HCT116 (cell line): Measurements from ENCODE around the gene GPT2. TPM values are rescaled to one million over a fixed set of nuclear protein-coding genes. Genes with fewer than 3 reads are reported as not detected.

Experiments
- ATAC-seq: fragments of 200-7000 bp; cut with Tn5 transposase; 2 replicates; pipeline ENCODE4 v1.9.1; 2020; ENCODE audit warnings: mild to moderate bottlenecking, moderate library complexity
- BruUV-seq: library from RNA; stranded (reverse); fragments of 400-500 nt; replicated peaks from 2 replicates; lab custom pipeline; 2021; lab: Mats Ljungman, UMichigan
- CTCF ChIA-PET: fragments of 300-600 bp; sonication (Branson Sonifier 250); formaldehyde crosslinking; loops from one replicate; lab custom pipeline; 2021; ENCODE audit warnings: antibody characterized with exemption; lab: Charles Lee
- POLR2A ChIA-PET: fragments of 300-600, 350-600 bp; sonication (Branson Sonifier 250); formaldehyde crosslinking; loops from one replicate; lab custom pipeline; 2021; ENCODE audit warnings: antibody characterized with exemption; lab: Charles Lee
- RAD21 ChIA-PET, 2 experiments: fragments of 300-600 bp; sonication (Branson Sonifier 250); formaldehyde crosslinking; loops; one replicate each; lab custom pipeline; 2023; ENCODE audit warnings: low total read pairs in 2 of 2; ENCODE audit not compliant: uncharacterized antibody in 2 of 2, unreplicated experiment in 2 of 2, low non-redundant PET in 1 of 2; lab: Charles Lee
- DNase-seq: peaks from one replicate; pipeline ENCODE4 v3.0.0-alpha.2; 2010; ENCODE audit warnings: low read depth, low spot score
- H2AFZ ChIP-seq: fragments of 200-600 bp; shearing (Covaris generic), sonication (generic); 2 replicates; pipeline ENCODE4 v1.6.1; 2017; ENCODE audit warnings: low read depth, mixed run types, mixed read lengths, antibody characterized with exemption, low read length; ENCODE audit not compliant: poor library complexity, severe bottlenecking
- H3K27ac ChIP-seq: 2 replicates; pipeline ENCODE4 v1.5.1; 2012; ENCODE audit warnings: low read depth, low read length
- H3K27me3 ChIP-seq: fragments of 200-600 bp; sonication (generic); 2 replicates; pipeline ENCODE4 v1.6.1; 2016; ENCODE audit warnings: mixed run types, low read length, mixed read lengths; ENCODE audit not compliant: insufficient read depth
- H3K36me3 ChIP-seq, 2 experiments: fragments of 200-500 bp in 1 of 2; fragments of 200-600 bp in 1 of 2; sonication (Bioruptor generic) in 1 of 2; sonication (generic) in 1 of 2; 2 replicates each; pipeline versions ENCODE4 v1.5.1 to v1.6.1; 2014 to 2016; ENCODE audit warnings: low read length in 2 of 2, inconsistent platforms in 1 of 2, mixed read lengths in 1 of 2, mixed run types in 1 of 2; ENCODE audit not compliant: insufficient read depth in 2 of 2, control insufficient read depth in 1 of 2
- H3K4me1 ChIP-seq, 2 experiments: fragments of 200-600 bp in 1 of 2; sonication (generic) in 1 of 2; 2 replicates each; pipeline versions ENCODE4 v1.5.1 to v1.6.1; 2012 to 2017; ENCODE audit warnings: low read length in 2 of 2, inconsistent platforms in 1 of 2, mild to moderate bottlenecking in 1 of 2, mixed read lengths in 1 of 2, mixed run types in 1 of 2, moderate library complexity in 1 of 2; ENCODE audit not compliant: insufficient read depth in 2 of 2, control insufficient read depth in 1 of 2
- H3K4me2 ChIP-seq: fragments of 200-600 bp; sonication (generic); 2 replicates; pipeline ENCODE4 v1.6.1; 2017; ENCODE audit warnings: mixed run types, low read length, mixed read lengths
- H3K4me3 ChIP-seq, 2 experiments: fragments of 200-600 bp in 1 of 2; sonication (generic) in 1 of 2; replicated peaks in 1 of 2; 2 replicates each; pipeline ENCODE4 v1.5.1; 2011 to 2016; ENCODE audit warnings: low read length in 2 of 2, control low read depth in 1 of 2, low read depth in 1 of 2, mild to moderate bottlenecking in 1 of 2, mixed read lengths in 1 of 2, mixed run types in 1 of 2
- H3K79me2 ChIP-seq: fragments of 200-600 bp; sonication (generic); 2 replicates; pipeline ENCODE4 v1.6.1; 2017; ENCODE audit warnings: mild to moderate bottlenecking, mixed run types, low read length, moderate library complexity, mixed read lengths; ENCODE audit not compliant: insufficient read depth
- H3K9ac ChIP-seq: fragments of 200-600 bp; sonication (generic); 2 replicates; pipeline ENCODE4 v1.6.1; 2016; ENCODE audit warnings: low read length, mixed read lengths
- H3K9me2 ChIP-seq: fragments of 200-600 bp; sonication (generic), shearing (Covaris generic); 2 replicates; pipeline ENCODE4 v1.6.1; 2017; ENCODE audit warnings: mixed run types, mild to moderate bottlenecking, moderate library complexity; ENCODE audit not compliant: insufficient read depth
- H3K9me3 ChIP-seq, 2 experiments: fragments of 200-500 bp in 1 of 2; fragments of 200-600 bp in 1 of 2; sonication (Bioruptor generic) in 1 of 2; sonication (generic) in 1 of 2; 2 replicates each; pipeline ENCODE4 v1.6.1; 2014 to 2017; ENCODE audit warnings: low read length in 2 of 2, mixed read lengths in 2 of 2, inconsistent platforms in 1 of 2, low read depth in 1 of 2, mild to moderate bottlenecking in 1 of 2, mixed run types in 1 of 2, moderate library complexity in 1 of 2; ENCODE audit not compliant: control insufficient read depth in 1 of 2, insufficient read depth in 1 of 2
- H4K20me1 ChIP-seq: fragments of 200-600 bp; sonication (generic), shearing (Covaris generic); 2 replicates; pipeline ENCODE4 v1.6.1; 2017; ENCODE audit warnings: mixed run types, mild to moderate bottlenecking, moderate library complexity; ENCODE audit not compliant: insufficient read depth
- CEBPB ChIP-seq: IDR thresholded peaks from 2 replicates; pipeline ENCODE4 v1.6.1; 2012; ENCODE audit warnings: low read depth
- CTCF ChIP-seq, 3 experiments: fragments of 200-600 bp in 1 of 3; sonication (generic) in 1 of 3; IDR thresholded peaks in 2 of 3; conservative IDR thresholded peaks in 1 of 3; 2 replicates each; pipeline ENCODE4 v1.5.1; 2012 to 2017; ENCODE audit warnings: low read depth in 2 of 3, low read length in 2 of 3, antibody characterized with exemption in 1 of 3, borderline replicate concordance in 1 of 3, control low read depth in 1 of 3, mild to moderate bottlenecking in 1 of 3, mixed read lengths in 1 of 3, mixed run types in 1 of 3, moderate library complexity in 1 of 3; ENCODE audit not compliant: insufficient read depth in 1 of 3
- EZH2 ChIP-seq: fragments of 200-600 bp; sonication (generic); IDR thresholded peaks from 2 replicates; pipeline ENCODE4 v1.6.1; 2017; ENCODE audit warnings: antibody characterized with exemption, mixed run types
- EZH2phosphoT487 ChIP-seq: fragments of 200-600 bp; IDR thresholded peaks from 2 replicates; pipeline ENCODE4 v1.6.1; 2018; ENCODE audit warnings: antibody characterized with exemption, borderline replicate concordance
- FOSL1 ChIP-seq: IDR thresholded peaks from 2 replicates; pipeline ENCODE4 v1.6.1; 2012; ENCODE audit warnings: low read depth
- JUND ChIP-seq: IDR thresholded peaks from 2 replicates; pipeline ENCODE4 v1.6.1; 2012
- POLR2A ChIP-seq: IDR thresholded peaks from 2 replicates; pipeline ENCODE4 v1.7.0; 2011; ENCODE audit warnings: borderline replicate concordance; ENCODE audit not compliant: insufficient read depth, insufficient read length; ENCODE audit errors: extremely low read depth
- SRF ChIP-seq: IDR thresholded peaks from 2 replicates; pipeline ENCODE4 v1.6.1; 2012; ENCODE audit warnings: low read depth
- TCF7L2 ChIP-seq: IDR thresholded peaks from 2 replicates; pipeline ENCODE4 v1.7.0; 2011; ENCODE audit warnings: borderline replicate concordance, inconsistent platforms; ENCODE audit not compliant: insufficient read depth, insufficient read length; ENCODE audit errors: extremely low read depth
- ZNF274 ChIP-seq: fragments of 200-500 bp; sonication (Bioruptor generic); IDR thresholded peaks from 2 replicates; pipeline ENCODE4 v1.6.1; 2014; ENCODE audit warnings: mild to moderate bottlenecking, low read depth, low read length, inconsistent platforms
- intact Hi-C: fragments of 100-400 bp; cut with micrococcal nuclease; formaldehyde crosslinking; loops from 2 replicates; pipeline ENCODE4 v1.10.0; 2022
- total RNA-seq: library from RNA; stranded (reverse); gene quantifications from one replicate; pipeline ENCODE4 v1.2.1, GENCODE V29; 2021; ENCODE audit not compliant: unreplicated experiment

The GPT2 gene
- total RNA-seq, 1 experiment from 2014 or later: 50.6 TPM

DNA sequence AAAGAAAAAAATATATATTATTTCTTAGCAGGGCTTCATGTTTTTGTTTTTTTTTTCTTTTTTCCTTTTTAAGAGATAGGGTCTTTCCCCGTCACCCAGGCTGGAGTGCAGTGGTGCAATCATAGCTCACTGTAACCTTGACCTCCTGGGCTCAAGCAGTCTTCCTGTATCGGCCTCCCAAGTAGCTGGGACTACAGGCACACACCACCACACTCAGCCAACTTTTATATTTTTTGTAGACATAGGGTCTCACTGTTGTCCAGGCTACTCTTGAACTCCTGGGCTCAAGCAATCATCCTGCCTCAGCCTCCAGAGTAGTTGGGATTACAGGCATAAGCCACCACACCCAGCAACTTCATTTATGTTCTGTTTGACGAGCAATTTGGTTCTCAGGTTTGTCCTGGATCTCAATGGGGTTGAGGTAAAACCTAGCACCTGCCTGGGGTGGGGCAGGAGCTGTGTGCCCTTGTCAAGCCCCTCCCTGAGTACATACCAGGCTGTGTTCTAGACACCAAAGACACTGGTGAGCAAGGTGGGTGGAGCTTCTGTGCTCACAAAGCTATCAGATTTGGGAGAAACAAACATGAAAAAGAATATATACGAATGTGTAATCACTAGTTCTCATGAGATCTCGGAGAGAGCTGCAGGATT is 19.2 kb downstream of the GPT2 start (continued):
- no peak for TF ChIP-seq TCF7L2
- no peak for TF ChIP-seq ZNF274

DNA sequence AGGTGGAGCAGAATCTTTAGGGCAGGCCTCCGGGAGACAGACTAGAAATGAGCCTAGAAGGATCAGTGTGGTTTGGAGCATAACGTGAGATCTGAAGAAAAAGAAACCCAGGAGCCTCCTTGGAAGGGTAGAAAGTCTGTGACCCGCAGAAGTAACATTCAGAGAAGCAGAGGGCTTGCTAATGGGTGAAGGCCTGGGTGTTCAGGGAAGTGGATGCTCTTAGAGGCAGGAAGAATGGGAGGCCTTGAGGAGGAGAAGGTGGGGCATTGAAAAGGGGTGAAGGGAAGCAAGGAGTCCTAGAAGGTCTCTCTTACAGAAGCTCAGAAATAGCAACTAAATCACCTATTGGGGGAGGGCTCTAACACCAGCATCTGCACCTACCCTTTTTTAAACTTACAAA is 20.3 kb downstream of the GPT2 start:
- peaks cover 0 to under 1% of the 10 kb centered on the region in 2 experiments; a peak in 1 of 4 replicates for H3K36me3 ChIP-seq
- ChIA-PET CTCF (no interaction called here), POLR2A (no interaction called here), RAD21 (no interaction called here)
- no TSS peak for BruUV-seq
- no peaks in the 10 kb centered on the region for H3K4me1 ChIP-seq
- TF ChIP-seq FOSL1 (no peak), JUND (no peak), ZNF274 (no peak), SRF (no peak), CEBPB (no peak), TCF7L2 (no peak), EZH2phosphoT487 (no peak), POLR2A (no peak), EZH2 (no peak), CTCF (IDR thresholded peaks at IDR 0.05 in 2 of 3, conservative IDR thresholded peaks at IDR 0.05 in 1 of 3; ENCODE audit: borderline replicate concordance in 1 of 3, insufficient read depth in 1 of 3, low read depth in 2 of 3, low read length in 2 of 3) (no peak)
- no peaks in the 10 kb centered on the region for H3K9me3 ChIP-seq
- no peak overlapping the region for H3K27ac ChIP-seq
- H2AFZ ChIP-seq: no peak overlapping the region
- DNase-seq (no peak), ATAC-seq (no peak)
- H3K9me2 ChIP-seq: no peaks in the 10 kb centered on the region
- H3K4me3 ChIP-seq: no peak overlapping the region
- H3K27me3 ChIP-seq: no peaks in the 10 kb centered on the region
- intact Hi-C loops: no loop called here
- H4K20me1 ChIP-seq: no peaks in the 10 kb centered on the region
- H3K4me2 ChIP-seq: no peak overlapping the region
- no peaks in the 10 kb centered on the region for H3K79me2 ChIP-seq
- H3K9ac ChIP-seq: no peak overlapping the region
